Measurements from ENCODE around the gene PACS2. TPM values are rescaled to one million over a fixed set of nuclear protein-coding genes. Genes with fewer than 3 reads are reported as not detected.

Gene PACS2
- total RNA-seq, 1 experiment from 2014 or later, result 55.2 TPM

GRCh38 chr14:105394714-105395537, 80.4 kb downstream of the PACS2 start:
- intact Hi-C loops (cut with micrococcal nuclease; ENCODE audit: unreplicated experiment) (no loop called here), in situ Hi-C loops (cut with HindIII; ENCODE audit: low pct_unique_long_range_greater_than_20kb, low sequenced_read_pairs) (no loop called here)
- POLR2A ChIA-PET, result no interaction called here
- H3K4me1 ChIP-seq (ENCODE audit: control insufficient read depth, insufficient read depth, low read length), result peaks cover 3% of the 10 kb centered on the region; the same call in 1 of the 2 replicates
- H3K36me3 ChIP-seq (ENCODE audit: control insufficient read depth, insufficient read depth, low read length), result no peaks in the 10 kb centered on the region; the same call in 1 of the 2 replicates
- no peaks in the 10 kb centered on the region for H3K27me3 ChIP-seq (ENCODE audit: control insufficient read depth, insufficient read depth, low read length)
- no peak overlapping the region for H3K27ac ChIP-seq (ENCODE audit: low read length)
- DNase-seq (ENCODE audit: low read depth, low spot score) (no peak), ATAC-seq (no peak)
- CTCF ChIA-PET, result no interaction called here
- no peaks in the 10 kb centered on the region for H3K9me3 ChIP-seq (ENCODE audit: control insufficient read depth, insufficient read depth, low read depth, low read length)
- TF ChIP-seq, protein P1, sequence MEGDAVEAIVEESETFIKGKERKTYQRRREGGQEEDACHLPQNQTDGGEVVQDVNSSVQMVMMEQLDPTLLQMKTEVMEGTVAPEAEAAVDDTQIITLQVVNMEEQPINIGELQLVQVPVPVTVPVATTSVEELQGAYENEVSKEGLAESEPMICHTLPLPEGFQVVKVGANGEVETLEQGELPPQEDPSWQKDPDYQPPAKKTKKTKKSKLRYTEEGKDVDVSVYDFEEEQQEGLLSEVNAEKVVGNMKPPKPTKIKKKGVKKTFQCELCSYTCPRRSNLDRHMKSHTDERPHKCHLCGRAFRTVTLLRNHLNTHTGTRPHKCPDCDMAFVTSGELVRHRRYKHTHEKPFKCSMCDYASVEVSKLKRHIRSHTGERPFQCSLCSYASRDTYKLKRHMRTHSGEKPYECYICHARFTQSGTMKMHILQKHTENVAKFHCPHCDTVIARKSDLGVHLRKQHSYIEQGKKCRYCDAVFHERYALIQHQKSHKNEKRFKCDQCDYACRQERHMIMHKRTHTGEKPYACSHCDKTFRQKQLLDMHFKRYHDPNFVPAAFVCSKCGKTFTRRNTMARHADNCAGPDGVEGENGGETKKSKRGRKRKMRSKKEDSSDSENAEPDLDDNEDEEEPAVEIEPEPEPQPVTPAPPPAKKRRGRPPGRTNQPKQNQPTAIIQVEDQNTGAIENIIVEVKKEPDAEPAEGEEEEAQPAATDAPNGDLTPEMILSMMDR (IDR thresholded peaks at IDR 0.05), result no peak
- TF ChIP-seq TCF7L2 (IDR thresholded peaks at IDR 0.05; ENCODE audit: low read depth, low read length), result no peak
- TF ChIP-seq, protein P2, sequence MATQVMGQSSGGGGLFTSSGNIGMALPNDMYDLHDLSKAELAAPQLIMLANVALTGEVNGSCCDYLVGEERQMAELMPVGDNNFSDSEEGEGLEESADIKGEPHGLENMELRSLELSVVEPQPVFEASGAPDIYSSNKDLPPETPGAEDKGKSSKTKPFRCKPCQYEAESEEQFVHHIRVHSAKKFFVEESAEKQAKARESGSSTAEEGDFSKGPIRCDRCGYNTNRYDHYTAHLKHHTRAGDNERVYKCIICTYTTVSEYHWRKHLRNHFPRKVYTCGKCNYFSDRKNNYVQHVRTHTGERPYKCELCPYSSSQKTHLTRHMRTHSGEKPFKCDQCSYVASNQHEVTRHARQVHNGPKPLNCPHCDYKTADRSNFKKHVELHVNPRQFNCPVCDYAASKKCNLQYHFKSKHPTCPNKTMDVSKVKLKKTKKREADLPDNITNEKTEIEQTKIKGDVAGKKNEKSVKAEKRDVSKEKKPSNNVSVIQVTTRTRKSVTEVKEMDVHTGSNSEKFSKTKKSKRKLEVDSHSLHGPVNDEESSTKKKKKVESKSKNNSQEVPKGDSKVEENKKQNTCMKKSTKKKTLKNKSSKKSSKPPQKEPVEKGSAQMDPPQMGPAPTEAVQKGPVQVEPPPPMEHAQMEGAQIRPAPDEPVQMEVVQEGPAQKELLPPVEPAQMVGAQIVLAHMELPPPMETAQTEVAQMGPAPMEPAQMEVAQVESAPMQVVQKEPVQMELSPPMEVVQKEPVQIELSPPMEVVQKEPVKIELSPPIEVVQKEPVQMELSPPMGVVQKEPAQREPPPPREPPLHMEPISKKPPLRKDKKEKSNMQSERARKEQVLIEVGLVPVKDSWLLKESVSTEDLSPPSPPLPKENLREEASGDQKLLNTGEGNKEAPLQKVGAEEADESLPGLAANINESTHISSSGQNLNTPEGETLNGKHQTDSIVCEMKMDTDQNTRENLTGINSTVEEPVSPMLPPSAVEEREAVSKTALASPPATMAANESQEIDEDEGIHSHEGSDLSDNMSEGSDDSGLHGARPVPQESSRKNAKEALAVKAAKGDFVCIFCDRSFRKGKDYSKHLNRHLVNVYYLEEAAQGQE (IDR thresholded peaks at IDR 0.05; ENCODE audit: insufficient read depth in 1 of 2, low read depth in 2 of 2, low read length in 1 of 2), result no peak
- BruUV-seq (replicated peaks), result no TSS peak
- H3K4me3 ChIP-seq (ENCODE audit: low read depth in 2 of 2, low read length in 2 of 2), result no peak overlapping the region

- no peak for DNase-seq (ENCODE audit: low read depth, low spot score)
- H3K27ac ChIP-seq (ENCODE audit: low read length), result no peak overlapping the region
- peaks cover 3% of the 10 kb centered on the region; the same call in 1 of the 2 replicates for H3K4me1 ChIP-seq (ENCODE audit: control insufficient read depth, insufficient read depth, low read length)
- no peaks in the 10 kb centered on the region for H3K27me3 ChIP-seq (ENCODE audit: control insufficient read depth, insufficient read depth, low read length)
- no peak for ATAC-seq
- no peaks in the 10 kb centered on the region for H3K9me3 ChIP-seq (ENCODE audit: control insufficient read depth, insufficient read depth, low read depth, low read length)
- intact Hi-C loops (cut with micrococcal nuclease; ENCODE audit: unreplicated experiment), result no loop called here
- ChIA-PET CTCF (no interaction called here), POLR2A (no interaction called here)
- no peak for TF ChIP-seq TCF7L2 (IDR thresholded peaks at IDR 0.05; ENCODE audit: low read depth, low read length)
- TF ChIP-seq POLR2AphosphoS5 (IDR thresholded peaks at IDR 0.05; ENCODE audit: low read depth, low read length), result no peak
- TF ChIP-seq, protein P2 (IDR thresholded peaks at IDR 0.05; ENCODE audit: insufficient read depth in 1 of 2, low read depth in 2 of 2, low read length in 1 of 2), result no peak
- TF ChIP-seq, protein P1 (IDR thresholded peaks at IDR 0.05), result no peak
- TF ChIP-seq SIN3A (IDR thresholded peaks at IDR 0.05; ENCODE audit: borderline replicate concordance, insufficient read depth, low read depth, low read length), result no peak
- H3K36me3 ChIP-seq (ENCODE audit: control insufficient read depth, insufficient read depth, low read length), result no peaks in the 10 kb centered on the region; the same call in 1 of the 2 replicates
- no peak overlapping the region for H3K4me3 ChIP-seq (ENCODE audit: low read depth in 2 of 2, low read length in 2 of 2)
- in situ Hi-C loops (cut with HindIII; ENCODE audit: low pct_unique_long_range_greater_than_20kb, low sequenced_read_pairs), result no loop called here
- BruUV-seq (replicated peaks), result no TSS peak
Observed at GRCh38 chr14:105395538-105395854, 80.9 kb downstream of the PACS2 start.
